HG02852 (cell line): Measurements from ENCODE around the gene ITSN1.
"Not testable (repeated sequence)": the region's sequence is repeated elsewhere in the genome, so short reads cannot be mapped to it uniquely, and the experiment has no call there.

Experiments
- ATAC-seq: cut with Tn5 transposase; IDR thresholded peaks from one replicate; pipeline ENCODE4 v1.9.1; 2021; ENCODE audit warnings: mild to moderate bottlenecking, moderate library complexity; ENCODE audit not compliant: unreplicated experiment

The ITSN1 gene

DNA sequence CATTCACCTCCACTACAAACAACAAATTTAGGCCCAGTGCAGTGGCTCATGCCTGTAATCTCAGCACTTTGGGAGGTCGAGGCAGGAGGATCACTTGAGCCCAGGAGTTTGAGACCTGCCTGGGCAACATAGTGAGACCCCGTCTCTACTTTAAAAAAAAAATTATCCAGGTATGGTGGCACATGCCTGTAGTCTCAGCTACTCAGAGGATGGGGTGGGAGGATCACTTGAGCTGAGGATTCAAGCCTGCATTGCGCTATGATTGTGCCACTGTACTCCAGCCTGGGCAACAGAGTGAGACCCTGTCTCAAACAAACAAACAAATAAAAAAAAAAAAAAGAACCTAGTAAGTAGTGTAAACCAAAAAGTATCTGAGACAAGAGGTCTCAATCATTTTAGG is 86.8 kb downstream of the ITSN1 start:
- ATAC-seq, result not testable (repeated sequence)

DNA sequence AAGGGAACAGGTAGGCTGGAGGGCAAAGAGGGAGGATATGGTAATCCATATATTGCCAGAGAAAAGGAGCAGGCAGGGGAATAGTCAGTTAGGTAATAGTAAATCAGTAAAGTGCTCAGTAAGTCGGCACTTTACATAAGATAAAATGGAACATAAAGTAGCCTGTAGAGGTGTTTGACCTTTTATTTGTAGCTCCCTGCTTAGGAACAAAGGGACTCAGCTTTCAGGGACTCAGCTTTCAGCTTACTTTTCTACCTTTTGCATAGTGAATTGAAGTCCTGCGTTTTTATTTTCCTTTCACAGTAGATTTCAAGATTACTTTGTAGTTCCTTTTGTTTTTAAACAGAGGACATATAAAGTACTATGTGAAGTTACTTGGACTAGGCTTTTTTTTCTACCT is 87.3 kb downstream of the ITSN1 start:
- no peak for ATAC-seq

GRCh38 chr21:33731447-33731846 is 89.1 kb downstream of the ITSN1 start:
- ATAC-seq, result no peak

GRCh38 chr21:33732038-33732437 is 89.7 kb downstream of the ITSN1 start:
- ATAC-seq, result no peak

DNA sequence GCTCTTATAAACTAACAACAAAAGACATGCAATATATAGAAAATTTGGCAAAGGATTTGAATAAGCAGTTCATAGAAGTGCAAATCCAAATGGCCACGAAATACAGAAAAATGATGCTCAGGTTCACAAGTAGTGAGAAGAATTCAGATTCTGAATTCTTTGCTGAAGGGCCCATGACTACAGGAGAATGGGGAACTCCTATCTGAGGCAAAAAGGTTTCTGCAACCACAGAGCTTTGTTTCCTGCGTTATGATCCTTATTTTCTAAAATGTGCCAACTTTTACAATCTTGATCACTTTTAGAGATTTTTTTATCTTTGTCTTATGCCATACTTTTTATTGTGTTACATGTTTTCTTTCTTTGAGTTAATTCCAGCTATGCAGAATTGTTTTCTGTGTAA is 91.3 kb downstream of the ITSN1 start:
- ATAC-seq, result no peak

DNA sequence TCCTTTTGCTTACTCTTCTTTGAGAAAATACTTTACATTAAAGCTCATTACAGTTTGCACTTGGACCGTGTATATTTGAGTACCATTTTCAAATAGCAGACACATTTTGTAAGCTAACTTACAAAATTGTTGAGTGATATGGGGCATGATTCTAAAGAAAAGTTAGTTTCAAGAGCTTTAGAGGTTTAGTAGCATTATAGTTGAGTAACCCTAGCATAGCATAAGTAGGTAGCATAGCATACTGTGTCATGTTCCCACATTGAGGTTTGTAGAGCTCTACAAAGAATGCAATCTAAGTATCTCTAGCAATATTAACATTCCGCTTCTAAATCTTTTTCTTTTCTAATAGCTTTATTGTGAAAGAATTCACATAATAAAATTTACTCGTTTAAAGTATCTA is 92.0 kb downstream of the ITSN1 start:
- no peak for ATAC-seq

GRCh38 chr21:33734818-33735217 is 92.5 kb downstream of the ITSN1 start:
- no peak for ATAC-seq

DNA sequence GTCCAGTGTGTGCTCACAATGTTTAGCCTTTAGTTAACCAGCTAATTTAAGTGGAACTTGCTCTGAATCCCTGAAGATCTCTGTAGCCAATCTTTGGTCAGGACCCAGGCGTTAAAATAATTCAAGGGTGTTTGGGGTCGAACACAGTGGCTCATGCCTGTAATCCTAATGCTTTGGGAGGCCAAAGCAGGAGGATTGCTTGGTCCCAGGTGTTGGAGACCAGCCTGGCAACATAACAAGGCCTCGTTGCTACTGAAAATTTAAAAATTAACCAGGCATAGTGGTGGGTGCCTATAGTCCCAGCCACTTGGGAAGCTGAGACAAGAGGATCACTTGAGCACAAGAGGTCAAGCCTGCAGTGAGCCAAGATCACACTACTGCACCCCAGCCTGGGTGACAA is 94.3 kb downstream of the ITSN1 start:
- ATAC-seq, result no peak

- no peak for ATAC-seq
Measured at GRCh38 chr21:33739701-33740100, 97.4 kb downstream of the ITSN1 start.

DNA sequence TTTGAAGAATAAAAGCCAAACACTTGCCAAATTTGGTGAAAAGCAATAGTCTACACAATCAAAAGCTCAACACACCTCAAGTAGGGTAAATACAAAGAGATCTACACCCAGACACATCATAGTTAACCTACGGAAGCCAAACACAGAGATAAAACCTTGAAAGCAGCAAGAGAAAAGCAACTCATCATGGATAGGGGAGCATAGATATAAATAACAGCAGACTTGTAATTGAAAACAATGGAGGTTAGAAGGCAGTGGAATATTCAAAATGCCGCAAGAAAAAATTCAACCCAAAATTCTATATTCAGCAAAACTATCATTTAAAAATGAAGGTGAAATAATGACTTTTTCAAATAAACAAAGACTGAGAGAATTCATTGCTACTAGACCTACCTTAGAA is 105.1 kb downstream of the ITSN1 start:
- ATAC-seq, result no peak

GRCh38 chr21:33748903-33749302 is 106.6 kb downstream of the ITSN1 start:
- ATAC-seq, result no peak

- no peak for ATAC-seq
Measured at GRCh38 chr21:33750017-33750416, 107.7 kb downstream of the ITSN1 start.

DNA sequence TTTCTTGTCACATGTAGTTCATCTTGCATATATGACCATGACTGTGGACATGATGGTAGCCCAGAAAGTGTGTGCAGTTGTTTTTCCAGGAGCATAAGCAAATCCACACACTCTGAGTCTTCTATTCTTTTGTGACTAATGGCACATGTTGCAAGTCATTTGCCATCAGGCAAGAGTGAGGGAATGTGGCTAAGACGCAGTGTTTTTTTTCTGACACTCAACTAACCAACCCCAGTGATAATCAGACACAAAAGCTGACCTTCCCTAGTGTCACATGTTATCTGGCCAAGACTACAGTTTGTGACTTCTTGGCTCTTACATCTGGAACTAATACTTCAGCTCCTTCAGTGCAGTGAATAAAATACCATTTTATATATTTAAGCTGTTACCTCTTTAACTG is 108.8 kb downstream of the ITSN1 start:
- ATAC-seq, result no peak

- ATAC-seq, result no peak
Measured at GRCh38 chr21:33751533-33751932, 109.2 kb downstream of the ITSN1 start.

DNA sequence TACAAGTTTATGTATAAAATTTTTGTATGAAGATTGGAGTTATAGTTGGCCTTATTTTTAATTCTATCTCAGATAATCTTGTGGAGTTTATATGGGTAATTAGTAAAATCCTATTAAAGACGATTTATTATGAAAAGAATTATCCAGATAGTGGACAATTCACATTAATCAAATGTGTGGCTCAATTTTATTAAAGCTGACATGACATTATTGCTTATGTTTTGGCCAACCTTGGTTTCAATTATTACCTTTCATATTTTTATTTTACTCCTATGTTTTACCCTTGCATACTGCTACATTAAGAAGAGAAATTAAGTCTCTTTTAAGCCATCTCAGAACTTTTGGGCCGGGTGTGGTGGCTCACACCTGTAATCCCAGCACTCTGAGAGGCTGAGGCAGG is 110.0 kb downstream of the ITSN1 start:
- no peak for ATAC-seq

DNA sequence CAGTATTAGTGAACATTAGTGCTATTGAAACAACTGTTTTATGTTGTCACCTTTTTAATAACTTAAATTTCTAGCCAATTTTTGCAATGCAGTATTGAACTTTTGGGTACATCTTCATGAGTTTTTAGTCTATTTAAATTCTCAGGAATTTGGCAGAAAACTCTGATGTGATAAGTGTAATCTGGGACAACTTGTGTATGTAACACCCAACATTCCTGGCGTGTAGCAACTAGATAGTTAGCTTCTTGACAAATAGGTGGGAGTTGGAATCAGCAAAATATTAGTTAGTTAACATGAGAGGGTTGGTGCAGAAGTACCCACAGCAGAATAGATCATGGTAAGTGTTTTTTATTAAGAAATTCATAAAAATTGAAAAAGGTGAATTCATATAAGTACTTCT is 111.6 kb downstream of the ITSN1 start:
- no peak for ATAC-seq

GRCh38 chr21:33754481-33754880 is 112.2 kb downstream of the ITSN1 start:
- ATAC-seq, result no peak

GRCh38 chr21:33755354-33755753 is 113.1 kb downstream of the ITSN1 start:
- ATAC-seq, result no peak

DNA sequence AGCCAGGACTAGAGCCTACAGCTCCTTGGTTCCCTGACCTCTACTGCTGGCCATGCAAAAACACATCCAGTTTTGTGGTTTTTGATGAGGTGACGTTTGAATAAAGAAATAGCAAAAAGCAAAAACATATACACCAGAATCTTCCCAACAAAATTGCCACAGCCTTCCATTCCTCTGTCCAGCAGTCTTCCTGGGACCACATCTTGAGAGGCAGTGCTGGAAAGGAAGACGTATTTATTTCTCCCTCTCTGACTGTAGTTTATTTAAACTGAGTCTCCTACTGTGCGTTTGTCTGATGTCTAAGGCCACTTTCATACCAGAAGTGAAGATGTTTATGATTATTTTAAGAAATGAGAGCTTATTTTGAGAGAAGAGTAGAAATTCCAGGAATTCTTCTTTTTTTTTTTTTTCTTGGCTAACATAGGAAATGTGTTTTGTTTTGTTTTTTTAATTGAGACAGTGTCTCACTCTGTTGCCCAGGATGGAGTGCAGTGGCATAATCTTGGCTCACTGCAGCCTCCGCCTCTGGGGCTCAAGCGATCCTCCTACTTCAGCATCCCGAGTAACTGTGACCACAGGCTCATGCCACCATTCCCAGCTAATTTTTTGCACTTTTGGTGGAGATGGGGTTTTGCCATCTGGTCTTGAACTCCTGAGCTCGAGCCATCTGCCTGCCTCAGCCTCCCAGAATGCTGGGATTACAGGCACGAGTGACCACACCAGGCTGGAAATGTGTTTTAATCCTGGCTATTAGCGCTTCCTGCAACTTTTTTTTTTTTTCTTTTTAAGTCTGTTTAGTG is 118.5 kb downstream of the ITSN1 start:
- ATAC-seq, result no peak

- ATAC-seq, result no peak
Measured at GRCh38 chr21:33761441-33762036, 119.2 kb downstream of the ITSN1 start.

- ATAC-seq, result no peak
Measured at GRCh38 chr21:33762803-33763581, 120.7 kb downstream of the ITSN1 start.

DNA sequence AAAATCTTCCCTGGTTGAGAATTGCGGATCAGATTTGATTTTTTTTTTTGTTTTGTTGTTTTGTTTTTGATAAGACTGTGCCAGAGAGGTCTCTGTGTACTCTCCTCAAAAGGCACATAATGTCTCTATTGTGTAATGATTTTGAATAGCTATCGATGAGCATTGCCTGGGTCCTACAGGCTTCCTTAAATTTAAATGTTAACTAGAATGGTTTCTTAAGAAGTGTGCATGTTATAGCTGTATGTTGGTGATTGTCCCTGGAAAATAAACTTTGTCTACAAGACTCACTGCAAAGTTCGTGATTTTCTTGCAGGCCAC is 121.2 kb downstream of the ITSN1 start:
- ATAC-seq, result no peak
